Cardiac atrium fibroblast (primary cell): Measurements from ENCODE around the gene FNTB. TPM values are rescaled to one million over a fixed set of nuclear protein-coding genes. Genes with fewer than 3 reads are reported as not detected.

Experiments used
- total RNA-seq: library from RNA; depleted of rRNA; stranded (reverse); fragments of >200 nt; gene quantifications from 2 replicates; pipeline ENCODE4 v1.2.3, GENCODE V29; 2015

The FNTB gene, protein sequence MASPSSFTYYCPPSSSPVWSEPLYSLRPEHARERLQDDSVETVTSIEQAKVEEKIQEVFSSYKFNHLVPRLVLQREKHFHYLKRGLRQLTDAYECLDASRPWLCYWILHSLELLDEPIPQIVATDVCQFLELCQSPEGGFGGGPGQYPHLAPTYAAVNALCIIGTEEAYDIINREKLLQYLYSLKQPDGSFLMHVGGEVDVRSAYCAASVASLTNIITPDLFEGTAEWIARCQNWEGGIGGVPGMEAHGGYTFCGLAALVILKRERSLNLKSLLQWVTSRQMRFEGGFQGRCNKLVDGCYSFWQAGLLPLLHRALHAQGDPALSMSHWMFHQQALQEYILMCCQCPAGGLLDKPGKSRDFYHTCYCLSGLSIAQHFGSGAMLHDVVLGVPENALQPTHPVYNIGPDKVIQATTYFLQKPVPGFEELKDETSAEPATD
- total RNA-seq = 11.4 and 12.5 TPM in 2 replicates

GRCh38 chr14:64986648-64987437, at the start of gene FNTB:
Gene FNTB, plus strand, starts transcription at chr14:64986895. Its CDS starts 59 bp downstream, at chr14:64986954.

DNA sequence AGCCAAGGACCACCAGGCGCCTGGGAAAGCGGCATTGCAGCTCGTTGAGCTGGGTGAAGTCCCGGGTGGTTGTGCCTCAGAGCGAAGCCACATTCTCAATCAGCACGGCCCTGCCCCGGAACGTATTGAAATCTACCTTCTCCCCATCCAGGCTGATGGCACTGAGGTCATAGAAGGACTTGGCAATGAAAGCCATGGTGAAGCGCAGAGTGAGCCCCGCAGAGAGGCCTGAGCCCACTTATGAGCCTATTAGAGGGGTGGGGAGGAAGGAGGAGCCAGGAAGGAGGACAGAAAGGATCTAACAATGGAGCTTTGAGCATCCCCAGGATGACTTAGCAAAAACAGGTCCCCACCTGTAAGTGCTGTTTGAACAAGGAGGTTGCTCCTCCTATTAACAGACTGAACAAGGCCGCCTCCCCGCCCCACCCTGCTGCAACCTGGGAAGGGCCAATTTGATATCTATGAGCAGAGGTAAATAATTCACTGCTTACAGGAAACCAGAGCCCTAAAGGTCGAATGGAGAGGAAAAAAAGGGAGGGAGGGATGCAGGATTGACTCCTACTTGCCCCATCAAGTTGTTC, 44.1 kb upstream of the FNTB start, which contains the start of gene GPX2:
GPX2 (minus strand) TSS at position 215 of the 581 bp plus-strand sequence; CDS start at position 196, 19 bp downstream.

DNA sequence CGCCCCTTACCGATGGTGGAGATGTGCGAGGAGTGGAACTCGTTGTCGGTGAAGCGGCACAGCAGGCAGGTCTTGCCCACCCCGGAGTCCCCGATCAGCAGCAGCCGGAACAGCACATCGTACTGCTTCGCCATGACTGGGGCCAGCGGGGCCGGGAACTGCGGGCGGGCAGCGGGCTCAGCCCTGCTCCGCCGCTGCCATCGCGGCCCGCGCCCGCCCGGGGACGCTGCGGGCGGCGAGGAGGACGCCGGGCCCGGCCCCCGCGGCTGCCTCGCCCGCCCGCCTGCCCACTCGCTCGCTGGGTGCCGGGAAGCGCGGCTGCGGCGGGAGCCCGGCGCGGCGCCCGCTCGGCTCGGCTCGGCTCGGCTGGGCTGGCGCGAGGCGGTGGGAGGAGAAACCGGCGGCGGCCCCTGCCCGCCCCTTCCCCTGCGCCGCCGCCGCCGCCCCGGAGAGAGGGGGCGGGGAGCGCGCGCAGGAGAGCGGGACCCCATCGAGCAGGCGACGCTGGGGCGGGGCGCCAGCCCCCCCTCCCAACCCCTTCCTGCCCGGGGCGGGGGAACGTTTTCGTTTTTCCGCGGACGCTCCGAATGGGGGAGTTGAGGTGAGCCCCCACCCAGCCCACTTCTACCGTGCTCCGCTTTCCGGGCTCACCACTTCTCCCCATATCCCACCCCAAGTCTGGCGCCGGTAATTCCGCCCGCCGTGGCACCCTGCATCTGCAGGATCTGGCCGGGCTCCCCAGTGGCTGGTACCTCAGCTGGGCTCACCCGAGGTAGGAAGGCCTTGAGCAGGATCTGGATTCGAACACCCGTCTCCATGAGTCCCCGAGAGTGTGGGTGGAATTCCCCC, 14.5 kb upstream of the FNTB start, which contains the start of gene RAB15:
RAB15 (minus strand) TSS at position 394 of the 849 bp plus-strand sequence; CDS start at position 134, 260 bp downstream.

DNA sequence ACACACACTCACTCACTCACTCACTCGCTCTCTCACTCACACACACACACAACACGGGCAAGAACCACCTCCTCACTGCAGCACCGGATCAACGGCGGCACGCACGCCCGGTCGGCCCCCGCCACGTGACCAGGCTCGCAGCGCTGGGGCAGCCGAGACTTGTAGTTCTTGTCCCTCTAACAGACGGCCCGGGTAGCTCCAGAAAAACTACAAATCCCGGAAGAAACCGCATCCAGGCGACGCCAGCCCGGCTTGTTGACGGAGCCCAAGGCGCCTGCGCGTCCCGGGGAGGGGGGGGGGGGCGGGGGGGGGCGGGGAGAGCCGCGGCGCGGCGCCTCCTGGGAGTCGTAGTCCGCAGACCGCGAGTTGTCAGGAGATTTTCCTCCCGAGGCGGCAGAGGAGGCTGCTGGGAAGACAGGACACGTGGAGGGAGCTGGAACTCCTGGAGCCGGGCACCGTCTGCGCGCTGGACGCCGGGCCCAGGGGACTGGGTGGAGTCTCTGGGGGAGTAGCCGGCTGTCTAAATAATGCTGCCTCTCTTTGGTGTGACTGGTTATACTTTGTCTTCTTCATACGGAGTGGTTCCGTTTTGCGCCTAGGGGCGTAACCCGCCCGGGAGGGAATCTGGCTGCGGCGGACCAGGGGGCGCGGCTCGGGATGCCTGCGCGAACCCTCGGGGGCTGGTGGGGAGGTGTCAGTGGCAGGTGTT, 115.9 kb downstream of the FNTB start, which contains the start of gene MAX:
MAX (minus strand) TSS at position 77 of the 709 bp plus-strand sequence. CDS start 178 bp downstream, outside the sequence.

Other genes with a start within 250 kb of the FNTB start
- gene SPTB, start 107.0 kb upstream of the FNTB start, total RNA-seq = not detected in 2 replicates
- 53.3 and 59.9 TPM in 2 replicates for gene CHURC1, start 72.4 kb upstream of the FNTB start, total RNA-seq
- gene GPX2, start 44.1 kb upstream of the FNTB start, total RNA-seq = not detected in 2 replicates
- 7.0 and 7.6 TPM in 2 replicates for gene RAB15, start 14.6 kb upstream of the FNTB start, total RNA-seq
- 38.6 and 41.2 TPM in 2 replicates for gene MAX, start 115.6 kb downstream of the FNTB start, total RNA-seq